OCI-LY3 (cell line): ENCODE results near the gene ZBTB48.
"Not testable (repeated sequence)": the region's sequence is repeated elsewhere in the genome, so short reads cannot be mapped to it uniquely, and the experiment has no call there.

Experiments used
- H2AFZ ChIP-seq: fragments of 200-600, 300-600 bp; shearing (Covaris generic); 2 replicates; pipeline ENCODE4 v1.6.0; 2014; ENCODE audit warnings: antibody characterized with exemption, low read depth, low read length
- H3K27ac ChIP-seq: fragments of 200-600, 300-600 bp; sonication (generic); 2 replicates; pipeline ENCODE4 v1.5.1; 2014; ENCODE audit warnings: mild to moderate bottlenecking, low read length, moderate library complexity, mixed read lengths
- H3K27me3 ChIP-seq: fragments of 200-600, 300-600 bp; sonication (generic); 2 replicates; pipeline ENCODE4 v1.6.1; 2014; ENCODE audit warnings: low read depth, low read length, mixed read lengths
- H3K36me3 ChIP-seq: fragments of 200-600, 300-600 bp; sonication (generic); replicated peaks from 2 replicates; pipeline ENCODE3; 2014; ENCODE audit warnings: low read depth, low read length, mixed read lengths
- H3K4me1 ChIP-seq: fragments of 300-600, 200-600 bp; sonication (generic); 2 replicates; pipeline ENCODE4 v1.6.1; 2014; ENCODE audit warnings: low read length, mixed read lengths
- H3K4me2 ChIP-seq: fragments of 200-600, 300-600 bp; sonication (generic); 2 replicates; pipeline ENCODE4 v1.6.1; 2014; ENCODE audit warnings: low read length, mixed read lengths
- H3K4me3 ChIP-seq: fragments of 300-600, 200-600 bp; sonication (generic); 2 replicates; pipeline ENCODE4 v1.5.1; 2014; ENCODE audit warnings: antibody characterized with exemption, mild to moderate bottlenecking, low read length, moderate library complexity
- H3K79me2 ChIP-seq: fragments of 300-600, 200-600 bp; shearing (Covaris generic); 2 replicates; pipeline ENCODE4 v1.6.1; 2014; ENCODE audit warnings: mild to moderate bottlenecking, low read length, mixed read lengths
- H3K9ac ChIP-seq: fragments of 300-600, 200-600 bp; shearing (Covaris generic); 2 replicates; pipeline ENCODE4 v1.6.0; 2014; ENCODE audit warnings: mild to moderate bottlenecking, low read length, moderate library complexity
- H3K9me3 ChIP-seq: fragments of 200-600, 300-600 bp; shearing (Covaris generic); 2 replicates; pipeline ENCODE4 v1.6.1; 2014; ENCODE audit warnings: low read length, mixed read lengths; ENCODE audit not compliant: insufficient read depth
- H4K20me1 ChIP-seq: fragments of 200-600, 300-600 bp; sonication (generic); 2 replicates; pipeline ENCODE4 v1.6.1; 2016; ENCODE audit warnings: low read length, mixed read lengths; ENCODE audit not compliant: insufficient read depth
- EZH2phosphoT487 ChIP-seq: fragments of 200-600 bp; shearing (Covaris generic); IDR thresholded peaks from 2 replicates; pipeline ENCODE4 v1.6.1; 2018; ENCODE audit warnings: antibody characterized with exemption, mixed run types, low read depth
- TF ChIP-seq, protein P1 (sequence below): fragments of 200-600, 300-600 bp; sonication (generic); IDR thresholded peaks from 2 replicates; pipeline ENCODE4 v1.5.1; 2014; ENCODE audit warnings: antibody characterized with exemption, low read length, low read depth

Gene ZBTB48

DNA sequence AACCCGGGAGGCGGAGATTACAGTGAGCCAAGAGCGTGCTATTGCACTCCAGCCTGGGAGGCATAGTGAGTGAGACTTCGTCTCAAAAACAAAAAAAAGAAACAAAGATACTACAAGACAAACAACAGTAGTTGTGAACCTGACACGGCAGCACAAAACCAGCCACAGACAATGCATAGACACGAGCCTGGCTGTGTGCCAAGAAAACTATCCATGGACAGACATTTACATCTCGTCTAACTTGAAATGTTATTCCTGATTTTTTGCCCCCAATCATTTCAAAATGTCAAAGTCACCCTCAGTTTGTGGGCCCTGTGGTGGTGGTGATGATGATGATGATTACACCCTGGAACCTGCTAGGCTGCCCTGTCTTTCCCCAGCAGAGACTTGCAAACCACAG, 16.6 kb downstream of the ZBTB48 start:
- Histone ChIP-seq H3K27ac (no peak overlapping the region), H3K4me1 (peaks cover 12% of the 10 kb centered on the region), H3K36me3 (peaks cover 17% of the 10 kb centered on the region), H4K20me1 (peaks cover 30% of the 10 kb centered on the region), H3K27me3 (no peaks in the 10 kb centered on the region), H3K9me3 (no peaks in the 10 kb centered on the region), H3K4me2 (no peak overlapping the region), H3K4me3 (no peak overlapping the region), H3K9ac (no peak overlapping the region), H3K79me2 (peaks cover 52% of the 10 kb centered on the region), H2AFZ (no peak overlapping the region)
- TF ChIP-seq, protein P1, sequence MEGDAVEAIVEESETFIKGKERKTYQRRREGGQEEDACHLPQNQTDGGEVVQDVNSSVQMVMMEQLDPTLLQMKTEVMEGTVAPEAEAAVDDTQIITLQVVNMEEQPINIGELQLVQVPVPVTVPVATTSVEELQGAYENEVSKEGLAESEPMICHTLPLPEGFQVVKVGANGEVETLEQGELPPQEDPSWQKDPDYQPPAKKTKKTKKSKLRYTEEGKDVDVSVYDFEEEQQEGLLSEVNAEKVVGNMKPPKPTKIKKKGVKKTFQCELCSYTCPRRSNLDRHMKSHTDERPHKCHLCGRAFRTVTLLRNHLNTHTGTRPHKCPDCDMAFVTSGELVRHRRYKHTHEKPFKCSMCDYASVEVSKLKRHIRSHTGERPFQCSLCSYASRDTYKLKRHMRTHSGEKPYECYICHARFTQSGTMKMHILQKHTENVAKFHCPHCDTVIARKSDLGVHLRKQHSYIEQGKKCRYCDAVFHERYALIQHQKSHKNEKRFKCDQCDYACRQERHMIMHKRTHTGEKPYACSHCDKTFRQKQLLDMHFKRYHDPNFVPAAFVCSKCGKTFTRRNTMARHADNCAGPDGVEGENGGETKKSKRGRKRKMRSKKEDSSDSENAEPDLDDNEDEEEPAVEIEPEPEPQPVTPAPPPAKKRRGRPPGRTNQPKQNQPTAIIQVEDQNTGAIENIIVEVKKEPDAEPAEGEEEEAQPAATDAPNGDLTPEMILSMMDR, result no peak
- TF ChIP-seq EZH2phosphoT487, result no peak

DNA sequence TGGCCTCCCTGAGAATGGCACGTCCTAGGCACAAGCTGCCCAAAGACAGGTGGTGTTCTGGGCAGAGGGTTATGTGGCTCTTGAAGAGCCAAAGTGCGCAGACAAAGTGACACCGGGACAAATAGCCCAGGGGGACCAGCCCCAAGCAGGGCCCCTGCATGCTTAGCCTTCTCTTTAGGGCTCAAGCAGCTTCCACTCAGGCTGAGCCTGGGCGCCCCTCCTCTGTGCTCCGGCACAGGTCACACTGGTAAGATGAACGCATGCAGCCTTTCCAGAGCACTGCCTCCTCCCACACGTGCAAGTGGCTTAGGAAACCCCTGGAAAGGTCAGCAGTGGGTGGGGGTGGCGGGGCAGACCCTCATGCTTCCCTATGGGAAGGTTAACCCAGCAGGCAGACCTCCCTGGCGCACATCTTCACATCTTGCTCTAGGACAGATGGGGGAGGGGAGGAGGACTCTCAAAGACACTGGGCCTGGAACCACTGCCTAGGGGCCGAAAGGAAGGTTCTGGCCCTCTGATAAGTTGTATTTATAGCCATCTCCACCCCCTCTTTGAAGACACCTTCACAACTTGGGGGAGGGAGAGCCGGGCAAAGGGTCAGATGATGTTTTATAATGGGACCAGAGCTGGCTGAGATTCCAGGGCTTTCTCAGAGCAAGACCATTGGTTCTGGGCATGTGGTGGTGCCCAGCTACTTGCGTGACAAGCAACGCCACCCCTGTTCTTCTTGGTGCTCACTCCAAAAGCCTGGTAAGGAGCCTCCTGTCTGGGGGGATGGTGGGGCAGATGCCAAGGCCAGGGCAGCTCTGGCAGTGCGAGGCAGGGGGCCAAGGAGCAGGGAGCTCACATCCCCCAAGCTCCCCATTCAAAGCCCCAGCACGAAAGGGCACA, 17.3 kb downstream of the ZBTB48 start:
- no peak overlapping the region for H3K9ac ChIP-seq
- H2AFZ ChIP-seq, result no peak overlapping the region
- H3K9me3 ChIP-seq, result no peaks in the 10 kb centered on the region
- no peak for TF ChIP-seq EZH2phosphoT487
- TF ChIP-seq, protein P1, result no peak
- H3K27ac ChIP-seq, result no peak overlapping the region
- peaks cover 17% of the 10 kb centered on the region for H3K36me3 ChIP-seq
- peaks cover 12% of the 10 kb centered on the region for H3K4me1 ChIP-seq
- peaks cover 59% of the 10 kb centered on the region for H3K79me2 ChIP-seq
- H3K27me3 ChIP-seq, result no peaks in the 10 kb centered on the region
- H3K4me3 ChIP-seq, result no peak overlapping the region
- peaks cover 30% of the 10 kb centered on the region for H4K20me1 ChIP-seq
- H3K4me2 ChIP-seq, result no peak overlapping the region

DNA sequence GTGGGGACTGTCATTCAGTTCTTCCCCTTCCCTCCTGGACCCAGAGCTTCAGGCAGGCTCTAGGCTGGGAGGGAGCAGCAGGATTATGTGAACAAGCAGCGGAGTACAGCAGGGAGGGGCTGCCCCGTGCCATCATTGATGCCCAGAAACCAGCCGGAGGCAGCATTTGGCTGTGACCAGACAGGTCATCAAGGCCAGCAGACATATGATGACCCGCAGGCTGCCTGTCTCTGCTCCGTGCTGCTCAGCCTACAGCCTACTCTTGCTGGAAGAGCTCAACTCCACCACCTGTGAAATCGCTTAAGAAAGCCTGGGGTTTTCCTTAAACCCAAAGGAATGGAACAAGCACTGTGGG, 18.0 kb downstream of the ZBTB48 start:
- Histone ChIP-seq H3K4me3 (no peak overlapping the region), H4K20me1 (peaks cover 30% of the 10 kb centered on the region), H3K4me2 (no peak overlapping the region), H3K27ac (no peak overlapping the region), H3K36me3 (peaks cover 17% of the 10 kb centered on the region), H3K79me2 (peaks cover 64% of the 10 kb centered on the region), H3K27me3 (no peaks in the 10 kb centered on the region), H3K9ac (no peak overlapping the region), H3K4me1 (peaks cover 12% of the 10 kb centered on the region), H2AFZ (no peak overlapping the region), H3K9me3 (no peaks in the 10 kb centered on the region)
- no peak for TF ChIP-seq EZH2phosphoT487
- TF ChIP-seq, protein P1, result no peak

DNA sequence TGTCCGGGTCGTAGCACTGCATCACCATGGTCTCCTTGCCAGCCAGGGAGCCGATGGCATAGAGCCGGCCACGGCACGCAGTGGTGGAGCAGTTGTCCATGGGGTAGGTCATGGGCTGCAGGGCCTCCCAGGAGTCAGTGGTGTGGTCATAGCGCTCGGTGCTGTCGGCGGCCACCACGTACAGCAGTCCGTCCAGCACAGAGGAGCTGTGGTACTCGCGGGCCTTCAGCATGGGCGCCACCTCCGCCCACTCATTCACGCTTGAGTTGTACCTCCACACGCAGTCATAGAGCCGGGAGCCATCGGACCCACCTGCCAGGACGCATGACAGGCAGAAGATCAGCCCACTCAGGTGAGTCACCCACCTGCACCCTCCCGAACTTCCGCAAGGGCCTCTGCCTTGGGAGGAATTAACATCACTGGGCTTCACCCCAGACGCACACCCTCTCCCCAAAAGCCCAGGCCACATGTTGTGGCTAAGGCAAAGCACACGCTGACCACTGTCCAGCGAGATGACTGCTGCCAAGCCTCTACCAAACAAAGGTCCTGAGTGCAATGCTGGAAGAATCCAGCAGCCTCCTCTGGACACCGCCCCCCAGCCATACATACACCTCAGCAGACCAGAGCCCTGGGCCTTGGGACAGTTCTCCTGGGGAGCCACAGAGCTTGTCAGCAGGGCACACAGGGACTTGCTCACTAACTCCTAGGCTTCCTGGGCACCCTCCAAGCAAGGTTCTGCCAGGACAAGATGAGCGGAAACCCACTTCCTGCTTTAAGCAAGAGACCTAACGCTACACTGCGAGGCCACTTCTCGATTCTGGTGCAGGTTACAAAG, 19.6 kb downstream of the ZBTB48 start:
- Histone ChIP-seq H3K9me3 (no peaks in the 10 kb centered on the region), H3K9ac (0 out of 2 replicates have a peak overlapping the region, but pooled peaks have one; percentile 16), H3K36me3 (peaks cover 17% of the 10 kb centered on the region), H4K20me1 (peaks cover 30% of the 10 kb centered on the region), H3K27me3 (no peaks in the 10 kb centered on the region), H2AFZ (no peak overlapping the region), H3K4me2 (peak overlapping the region; percentile 99), H3K4me1 (peaks cover 22% of the 10 kb centered on the region), H3K27ac (no peak overlapping the region), H3K4me3 (peak overlapping the region; percentile 90), H3K79me2 (peaks cover 64% of the 10 kb centered on the region)
- TF ChIP-seq, protein P1, result no peak
- no peak for TF ChIP-seq EZH2phosphoT487

DNA sequence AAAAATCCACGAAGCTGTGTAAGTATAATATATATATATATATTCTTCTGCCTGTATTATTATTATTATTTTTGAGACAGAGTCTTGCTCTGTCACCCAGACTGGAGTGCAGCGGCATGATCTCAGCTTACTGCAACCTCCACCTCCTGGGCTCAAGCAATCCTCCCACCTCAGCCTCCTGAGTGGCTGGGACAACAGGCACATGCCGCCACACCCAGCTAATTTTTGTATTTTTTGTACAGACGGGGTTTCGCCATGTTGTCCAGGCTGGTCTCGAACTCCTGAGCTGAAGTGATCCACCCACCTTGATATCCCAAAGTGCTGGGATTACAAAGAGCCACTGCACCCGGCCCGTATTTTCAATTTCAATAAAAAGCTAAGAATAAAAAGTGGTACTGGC, 20.2 kb downstream of the ZBTB48 start:
- Histone ChIP-seq H3K36me3 (peaks cover 17% of the 10 kb centered on the region), H3K4me1 (peaks cover 25% of the 10 kb centered on the region), H4K20me1 (peaks cover 30% of the 10 kb centered on the region), H3K4me2 (peak overlapping the region; percentile 99), H3K79me2 (peaks cover 64% of the 10 kb centered on the region), H3K4me3 (peak overlapping the region; percentile 90), H3K9ac (peak overlapping the region; percentile 73)
- not testable (repeated sequence) for H2AFZ ChIP-seq, H3K9me3 ChIP-seq, H3K27ac ChIP-seq, H3K27me3 ChIP-seq
